Motor neuron (in vitro differentiated cells): ENCODE measurements around the gene RABGAP1L. TPM values are rescaled to one million over a fixed set of nuclear protein-coding genes. Genes with fewer than 3 reads are reported as not detected.

ENCODE experiments used
- ATAC-seq, 8 experiments: fragments of 200-7000 bp; cut with Tn5 transposase; replicated peaks in 6 of 8; 2 replicates each; pipeline ENCODE4 v1.8.0; 2021; ENCODE audit warnings: mild to moderate bottlenecking in 8 of 8, moderate library complexity in 8 of 8
- H3K27ac ChIP-seq, 2 donors: fragments of 250-450 bp; sonication (Bioruptor Pico); 2 replicates each; pipeline ENCODE4 v1.9.0; 2021; ENCODE audit warnings: antibody characterized with exemption in 2 of 2, mild to moderate bottlenecking in 2 of 2, moderate library complexity in 1 of 2
- H3K4me1 ChIP-seq, 2 donors: fragments of 250-450 bp; sonication (Bioruptor Pico); replicated peaks in 1 of 2; 2 replicates each; pipeline ENCODE4 v1.6.1; 2021; ENCODE audit warnings: antibody characterized with exemption in 2 of 2, mild to moderate bottlenecking in 2 of 2, moderate library complexity in 1 of 2
- H3K4me3 ChIP-seq, 5 donors: fragments of 250-450 bp; sonication (Bioruptor Pico); 2 replicates each; pipeline ENCODE4 v1.9.0; 2021; ENCODE audit warnings: antibody characterized with exemption in 5 of 5, mild to moderate bottlenecking in 5 of 5, moderate library complexity in 4 of 5
- WGBS, 10 experiments: fragments of 450-650 bp; shearing (Covaris generic); methylation state at CpG; one replicate each; pipeline ENCODE4 v1.0.0; 2022; 5-methylcytosine and 5-hydroxymethylcytosine counted together
- in situ Hi-C, 9 experiments: fragments of 400-800 bp; cut with MboI; loops; one replicate each; pipeline ENCODE4 v1.15.0; 2021; ENCODE audit warnings: low sequenced_read_pairs in 9 of 9, low pct_unique_long_range_greater_than_20kb in 2 of 9; ENCODE audit not compliant: unreplicated experiment in 9 of 9
- total RNA-seq, 8 experiments: library from RNA; unstranded; fragments of 300-600 nt; gene quantifications; 2 replicates each; pipeline versions ENCODE4 v1.2.3 to v1.2.4, GENCODE V29; 2022

RABGAP1L gene
- total RNA-seq, 8 experiments from 2014 or later: 22.0 to 60.3 (median 45.3) TPM

DNA sequence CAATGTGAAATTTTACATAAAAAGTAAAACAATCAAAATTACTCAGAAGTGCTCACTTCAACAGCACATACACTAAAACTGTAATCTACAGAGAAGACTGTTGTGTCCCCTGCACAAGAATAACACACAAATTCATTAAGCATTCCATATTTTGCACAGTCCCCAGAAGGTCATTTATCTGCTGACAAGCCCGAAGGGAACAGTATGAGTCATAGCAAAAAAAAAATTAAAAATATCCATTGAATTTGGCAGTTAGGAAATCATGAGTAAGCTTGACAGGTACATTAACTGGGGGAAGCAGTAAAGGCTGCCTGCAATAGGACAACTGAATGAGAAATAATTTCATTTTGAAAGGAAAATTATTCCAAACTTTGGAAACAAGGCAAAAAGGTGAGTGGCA, 837.2 kb downstream of the RABGAP1L start:
- Histone ChIP-seq H3K4me1 (peaks cover 10 to 15% of the 10 kb centered on the region in 2 donors), H3K4me3 (no peak overlapping the region), H3K27ac (no peak overlapping the region)
- no peak for ATAC-seq
- in situ Hi-C loops: loop anchor here (25.0 kb wide), 5 partner anchors 109 to 734 kb away; no protein-coding TSS in a partner anchor
- WGBS, 10 experiments: 0 to 67% (median 50%) methylated on average over 1 of the region's 1 CpG; no CpG with 5 or more reads in 1 of the 10 experiments

DNA sequence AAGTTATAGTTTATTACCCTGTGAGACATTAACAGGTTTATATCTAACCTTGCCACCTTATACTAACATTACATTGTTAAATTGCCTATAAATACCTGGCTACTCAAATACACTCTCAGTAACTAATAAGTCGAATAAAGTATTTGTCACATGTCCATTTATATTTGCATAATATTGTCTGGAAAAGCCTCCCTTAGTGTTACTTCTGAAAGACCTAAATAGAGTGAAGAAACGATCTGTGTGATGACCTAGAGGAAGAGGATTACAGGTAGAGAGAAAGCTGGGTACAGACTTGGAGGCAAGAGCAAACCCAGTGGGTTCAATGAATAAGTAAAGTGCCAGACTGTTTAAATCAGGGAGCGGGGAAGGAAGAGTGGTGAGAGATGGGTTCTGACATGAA, 837.7 kb downstream of the RABGAP1L start:
- Histone ChIP-seq H3K4me1 (peaks cover 10 to 15% of the 10 kb centered on the region in 2 donors), H3K4me3 (no peak overlapping the region), H3K27ac (no peak overlapping the region)
- in situ Hi-C loops: loop anchor here (25.0 kb wide), 5 partner anchors 110 to 735 kb away; no protein-coding TSS in a partner anchor
- 80 to 100% (median 88%) methylated on average over 1 to 3 of the region's 3 CpGs; no CpG with 5 or more reads in 1 of the 10 experiments for WGBS, 10 experiments
- no peak for ATAC-seq

DNA sequence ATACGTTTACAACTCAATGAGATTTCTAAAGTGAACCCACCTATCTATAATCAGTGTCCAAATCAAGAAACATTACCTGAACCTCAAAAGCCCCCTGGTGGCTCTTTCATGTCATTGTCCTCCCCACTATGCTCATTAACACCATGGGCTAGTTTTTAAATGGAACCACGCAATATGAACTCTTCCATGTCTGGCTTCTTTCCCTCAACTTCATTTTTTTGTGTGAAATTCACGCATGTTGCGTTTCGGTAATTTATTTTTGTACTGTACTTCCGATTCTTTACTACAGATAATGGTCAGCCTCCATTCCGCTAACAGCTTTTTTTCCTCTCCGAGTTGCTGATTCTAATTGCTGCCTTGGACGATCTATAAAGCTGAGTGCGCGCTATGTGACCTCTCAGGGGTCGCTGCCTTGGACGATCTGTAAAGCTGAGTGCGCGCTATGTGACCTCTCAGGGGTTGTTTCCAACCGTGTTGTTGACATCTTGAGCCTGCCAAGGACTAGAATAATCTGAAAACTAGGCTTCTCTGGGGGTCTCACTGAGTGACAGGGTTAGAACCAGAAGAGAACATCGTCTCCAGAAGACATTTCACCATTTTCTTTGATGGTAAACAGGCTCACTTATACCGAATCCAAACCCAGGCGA, 839.4 kb downstream of the RABGAP1L start:
- peak overlapping the region; percentile 99 to 100 for H3K27ac ChIP-seq
- peaks cover 10 to 17% of the 10 kb centered on the region in 2 donors for H3K4me1 ChIP-seq
- 0 to 23% (median 8%) methylated on average over 6 to 19 of the region's 19 CpGs for WGBS, 10 experiments
- in situ Hi-C loops: loop anchor here (25.0 kb wide), 5 partner anchors 111 to 736 kb away; no protein-coding TSS in a partner anchor
- peak overlapping the region; percentile 51 to 71 (median 63) for H3K4me3 ChIP-seq
- ATAC-seq: peak in 2 of 8 experiments; percentile 0

DNA sequence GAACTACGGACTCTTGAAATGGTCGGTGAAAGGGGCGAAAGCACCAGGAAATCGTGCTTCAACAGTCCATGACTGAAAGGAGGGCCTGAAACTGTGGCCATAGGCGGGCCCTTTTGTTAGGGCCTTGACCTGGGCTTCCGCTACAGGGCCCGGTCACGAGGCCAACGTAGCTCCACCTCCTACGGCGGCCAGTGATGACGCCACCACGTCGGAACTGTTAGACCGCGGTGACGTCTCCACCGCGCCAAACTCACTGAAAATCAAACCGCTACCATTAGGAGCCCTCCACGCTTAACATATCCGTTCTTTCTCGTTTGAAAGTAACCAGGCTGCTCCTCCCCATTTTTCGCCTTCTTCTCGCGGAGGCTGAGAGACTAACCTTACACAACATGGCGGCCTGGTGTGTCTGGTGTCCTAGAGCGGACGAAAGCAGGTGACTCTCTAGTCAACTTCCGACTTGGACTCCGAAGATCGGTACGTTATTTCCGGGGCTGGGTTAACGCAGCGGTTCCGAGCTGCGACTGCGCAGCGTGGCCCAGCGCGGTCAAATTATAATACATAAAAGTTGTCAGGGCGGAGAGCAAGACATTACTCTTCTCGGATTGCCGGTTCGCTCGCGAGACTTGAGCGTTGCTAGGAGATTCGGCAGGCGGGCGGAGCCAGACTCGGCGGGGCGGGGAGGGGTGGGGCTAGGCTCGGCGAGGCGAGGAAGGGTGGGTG, 840.1 kb downstream of the RABGAP1L start:
- ATAC-seq: peak; percentile 81 to 89 (median 84)
- 0 to 1% (median 0%) methylated on average over 2 to 23 of the region's 58 CpGs; no CpG with 5 or more reads in 2 of the 10 experiments for WGBS, 10 experiments
- Histone ChIP-seq H3K4me3 (peak overlapping the region; percentile 58 to 78 (median 69)), H3K27ac (peak overlapping the region; percentile 99 to 100), H3K4me1 (peaks cover 10 to 17% of the 10 kb centered on the region in 2 donors)
- in situ Hi-C loops: loop anchor here (25.0 kb wide), 5 partner anchors 112 to 737 kb away; no protein-coding TSS in a partner anchor

DNA sequence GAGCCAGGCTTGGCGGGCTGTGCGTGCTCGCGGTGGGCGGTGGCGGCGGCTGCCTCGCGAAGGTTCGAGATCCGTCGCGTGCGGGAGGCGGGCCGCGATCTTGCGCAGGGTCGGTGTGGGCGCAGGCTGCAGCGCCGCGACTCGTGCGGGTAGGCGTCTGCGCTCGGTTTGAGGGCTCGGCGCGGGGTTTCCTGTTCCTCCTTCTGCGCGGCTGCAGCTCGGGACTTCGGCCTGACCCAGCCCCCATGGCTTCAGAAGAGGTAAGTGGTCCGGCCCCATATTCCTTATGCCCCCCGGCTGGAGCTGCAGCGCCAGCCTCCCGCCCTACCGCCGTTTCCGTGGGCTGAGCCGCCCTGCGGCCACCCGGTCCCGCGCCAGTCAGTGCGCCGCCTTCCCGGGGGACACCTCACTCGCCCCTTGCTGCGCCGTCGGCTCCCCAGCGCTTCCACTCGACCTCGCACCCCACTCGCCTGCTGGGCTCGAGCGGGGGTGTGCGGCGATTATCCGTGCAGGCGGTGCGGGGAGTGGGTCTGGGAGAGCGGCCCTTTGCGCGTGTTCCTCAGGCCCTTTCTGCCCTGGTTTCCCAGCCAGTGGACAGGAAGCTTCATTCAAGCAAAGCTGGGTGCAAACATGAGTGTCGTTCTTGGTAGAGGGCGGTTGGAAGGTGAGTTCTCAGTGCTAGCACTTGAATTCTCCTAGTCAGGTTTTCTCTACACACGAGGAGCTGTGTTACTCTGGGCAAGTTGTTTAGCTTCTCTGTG, 840.8 kb downstream of the RABGAP1L start, which contains the start of gene CACYBP:
CACYBP (plus strand) TSS at position 12 of the 761 bp plus-strand sequence; CDS start at position 246, 234 bp downstream.
- 0 to 10% (median 0%) methylated on average over 1 to 18 of the region's 71 CpGs; no CpG with 5 or more reads in 4 of the 10 experiments for WGBS, 10 experiments
- H3K27ac ChIP-seq: peak within 1 kb of the TSS; percentile 99 to 100
- H3K4me1 ChIP-seq: peaks cover 10 to 17% of the 10 kb centered on the region in 2 donors
- ATAC-seq: peak in 7 of 8 experiments; percentile 63 to 81 (median 78)
- in situ Hi-C loops: loop anchor here (25.0 kb wide), 5 partner anchors 113 to 738 kb away; no protein-coding TSS in a partner anchor
- peak within 1 kb of the TSS; percentile 58 to 78 (median 69) for H3K4me3 ChIP-seq

DNA sequence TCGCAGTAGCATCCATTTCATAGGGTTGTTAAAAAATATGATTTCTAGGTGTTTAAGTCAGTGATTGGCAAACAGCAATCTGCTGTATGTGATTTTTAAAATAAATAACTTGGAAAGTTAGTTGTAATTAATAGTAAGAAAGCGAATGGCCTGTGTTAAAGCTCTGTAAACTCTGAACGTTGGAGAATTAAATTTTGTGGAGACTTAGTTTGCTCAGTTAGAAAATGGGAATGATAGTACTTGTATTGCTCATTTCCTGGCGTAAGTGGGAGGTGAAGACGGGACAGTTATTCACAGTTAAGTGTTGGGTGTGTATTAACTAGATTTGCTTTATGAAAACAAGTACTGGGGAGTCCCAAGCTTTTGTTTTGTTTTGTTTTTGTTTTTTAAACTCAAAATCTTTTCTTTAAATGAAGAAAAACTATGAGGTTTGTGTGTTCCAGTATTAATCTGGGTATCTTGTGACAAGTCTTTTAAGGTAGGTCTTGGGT, 841.4 kb downstream of the RABGAP1L start:
- Histone ChIP-seq H3K4me3 (peak overlapping the region; percentile 57 to 78 (median 61)), H3K4me1 (peaks cover 10 to 17% of the 10 kb centered on the region in 2 donors), H3K27ac (peak overlapping the region; percentile 80 to 89)
- no peak for ATAC-seq
- in situ Hi-C loops: no loop called here
- WGBS, 10 experiments: 0 to 5% (median 2%) methylated on average over 2 to 5 of the region's 5 CpGs

DNA sequence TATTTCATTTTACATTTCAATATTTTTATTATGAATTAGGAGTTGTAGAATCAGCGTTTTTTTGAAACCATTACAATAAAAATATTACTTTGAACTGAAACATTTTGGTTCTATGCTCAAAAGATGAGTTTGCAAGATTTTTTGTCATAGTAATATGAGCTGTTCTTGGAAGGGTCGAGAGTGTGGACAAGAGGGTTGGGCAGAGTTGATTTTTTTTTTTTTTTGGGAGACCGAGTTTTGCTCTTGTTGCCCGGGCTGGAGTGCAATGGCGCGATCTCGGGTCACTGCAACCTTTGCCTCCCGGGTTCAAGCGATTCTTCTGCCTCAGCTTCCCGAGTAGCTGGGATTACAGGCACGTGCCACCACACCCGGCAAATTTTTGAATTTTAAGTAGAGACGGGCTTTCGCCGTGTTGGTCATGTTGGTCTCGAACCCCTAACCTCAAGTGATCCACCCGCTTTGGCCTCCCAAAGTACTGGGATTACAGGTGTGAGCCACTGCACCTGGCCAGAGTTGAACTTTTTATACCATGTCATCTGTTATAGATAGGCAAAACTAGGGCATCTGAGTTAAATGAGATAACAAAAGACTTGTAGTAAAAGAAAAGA, 843.7 kb downstream of the RABGAP1L start:
- WGBS, 10 experiments: 0 to 100% (median 87%) methylated on average over 1 to 17 of the region's 17 CpGs
- ATAC-seq: no peak
- Histone ChIP-seq H3K27ac (no peak overlapping the region), H3K4me3 (no peak overlapping the region), H3K4me1 (peaks cover 8 to 19% of the 10 kb centered on the region in 2 donors)
- in situ Hi-C loops: no loop called here

DNA sequence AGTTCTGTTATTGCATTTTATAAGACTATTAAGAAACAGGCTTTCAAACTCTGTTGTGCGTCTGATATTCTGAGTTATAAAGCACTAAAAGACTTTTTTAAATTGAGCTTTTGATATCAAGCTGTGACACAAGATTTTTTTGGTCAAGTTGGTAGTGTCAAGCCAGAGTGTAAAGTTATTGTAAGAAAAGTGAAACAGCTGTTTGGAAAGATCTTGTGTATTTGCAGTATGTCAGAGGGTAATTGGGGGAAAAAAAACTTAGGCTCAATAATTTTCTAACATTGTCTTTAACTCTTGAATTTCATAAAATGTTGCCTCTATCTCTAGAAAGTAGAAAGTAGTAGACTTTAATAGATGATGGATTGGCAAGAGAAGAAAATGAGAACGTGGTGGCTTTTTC, 844.2 kb downstream of the RABGAP1L start:
- no peak overlapping the region for H3K4me3 ChIP-seq
- ATAC-seq: no peak
- WGBS, 10 experiments: 11 to 94% (median 81%) methylated on average over 1 to 2 of the region's 2 CpGs; no CpG with 5 or more reads in 1 of the 10 experiments
- in situ Hi-C loops: no loop called here
- peaks cover 3 to 14% of the 10 kb centered on the region in 2 donors for H3K4me1 ChIP-seq
- H3K27ac ChIP-seq: no peak overlapping the region

DNA sequence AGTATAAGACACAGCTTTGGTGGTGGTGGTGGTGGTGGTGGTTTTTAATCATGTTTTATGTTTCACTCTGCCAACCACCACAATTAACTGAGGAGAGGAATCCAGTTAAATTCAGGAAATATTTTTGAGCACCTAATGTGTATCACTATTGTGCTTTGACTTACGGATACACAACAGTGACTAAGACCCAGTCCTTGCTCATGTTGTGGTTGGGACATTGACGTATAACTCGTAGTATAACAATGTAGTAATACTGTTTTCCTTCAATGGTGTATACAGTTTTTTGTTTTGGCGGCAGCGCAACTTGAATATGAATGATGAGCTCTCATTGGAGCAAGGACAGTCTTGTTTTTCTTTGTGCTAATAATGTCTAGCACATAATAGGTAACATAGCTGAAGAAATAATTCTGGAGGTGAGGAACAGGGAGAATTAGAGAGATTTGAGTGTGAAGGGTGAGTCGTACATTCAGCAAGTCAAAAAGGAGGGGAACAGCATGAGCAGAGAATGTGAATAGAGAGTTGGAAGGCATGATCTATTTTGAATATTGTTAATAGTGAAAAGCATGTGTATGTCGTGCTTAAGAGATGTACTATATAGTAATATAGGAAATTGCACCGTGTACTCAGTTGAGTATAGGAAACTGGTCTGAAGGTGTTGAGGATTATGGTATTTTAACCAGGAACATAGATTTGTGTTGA, 845.9 kb downstream of the RABGAP1L start:
- Histone ChIP-seq H3K27ac (no peak overlapping the region), H3K4me3 (no peak overlapping the region), H3K4me1 (peaks cover 0 to 11% of the 10 kb centered on the region in 2 donors)
- in situ Hi-C loops: no loop called here
- ATAC-seq: no peak
- WGBS, 10 experiments: 82 to 100% (median 92%) methylated on average over 1 to 8 of the region's 8 CpGs

DNA sequence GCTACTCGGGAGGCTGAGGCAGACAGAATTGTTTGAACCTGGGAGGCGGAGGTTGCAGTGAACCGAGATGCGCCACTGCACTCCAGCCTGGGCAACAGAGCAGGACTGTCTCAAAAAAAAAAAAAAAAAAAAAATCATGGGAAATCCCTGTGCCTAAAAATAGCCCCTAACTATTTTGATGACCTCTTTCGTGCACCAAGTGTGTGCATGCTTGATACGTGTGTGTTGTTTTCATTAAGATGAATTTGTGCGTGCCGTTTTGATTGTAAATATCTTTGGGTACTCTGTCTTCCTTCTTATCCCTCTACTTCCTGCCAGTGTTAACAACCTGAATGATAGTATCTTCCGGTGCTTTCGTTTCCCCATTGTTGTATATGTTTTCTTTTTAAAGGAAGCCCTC, 850.2 kb downstream of the RABGAP1L start:
- H3K4me1 ChIP-seq: peaks cover 0 to 5% of the 10 kb centered on the region in 2 donors
- peak in 1 of 8 experiments; percentile 41 for ATAC-seq
- in situ Hi-C loops: no loop called here
- no peak overlapping the region for H3K27ac ChIP-seq
- 52 to 96% (median 93%) methylated on average over 3 to 10 of the region's 10 CpGs; no CpG with 5 or more reads in 1 of the 10 experiments for WGBS, 10 experiments
- H3K4me3 ChIP-seq: no peak overlapping the region

DNA sequence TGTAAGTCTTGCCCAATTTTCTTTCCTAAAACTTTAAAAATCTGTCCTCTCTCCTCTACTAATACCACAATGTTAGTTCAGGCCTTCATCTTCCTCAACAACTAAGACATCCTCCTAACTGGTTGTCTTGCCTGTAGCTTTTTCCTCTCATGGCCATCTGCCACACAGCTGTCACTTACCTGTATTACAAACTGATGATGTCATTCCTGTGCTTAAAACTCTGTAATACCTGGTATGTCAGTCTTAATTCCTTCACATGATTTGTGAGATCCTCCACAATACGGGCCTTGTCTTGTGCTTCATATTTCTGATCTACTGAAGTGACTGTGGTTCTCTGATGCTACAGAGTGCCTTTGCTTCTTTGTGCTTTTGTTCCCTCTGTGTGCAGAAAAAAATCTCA, 854.1 kb downstream of the RABGAP1L start:
- Histone ChIP-seq H3K4me3 (no peak overlapping the region), H3K27ac (no peak overlapping the region), H3K4me1 (no peaks in the 10 kb centered on the region)
- ATAC-seq: no peak
- 44 to 100% (median 100%) methylated on average over 1 of the region's 1 CpG; no CpG with 5 or more reads in 3 of the 10 experiments for WGBS, 10 experiments
- in situ Hi-C loops: no loop called here
